HL-60 (cell line): ENCODE measurements around the gene POP7.
A peak's percentile ranks its signal among the peaks of the same experiment; 100 is the strongest.
"Not testable (repeated sequence)": the region's sequence is repeated elsewhere in the genome, so short reads cannot be mapped to it uniquely, and the experiment has no call there.

ENCODE experiments used
- DNase-seq, 2 experiments: peaks; one replicate each; pipeline ENCODE4 v3.0.0-alpha.2; 2010 to 2020; ENCODE audit warnings: low read depth in 1 of 2, low spot score in 1 of 2
- H3K27ac ChIP-seq: fragments of 250-450 bp; sonication (Bioruptor Pico); replicated peaks from 2 replicates; pipeline ENCODE4 v1.5.1; 2020; ENCODE audit warnings: mild to moderate bottlenecking, moderate library complexity
- H3K27me3 ChIP-seq: fragments of 250-450 bp; sonication (Bioruptor Pico); 2 replicates; pipeline ENCODE4 v1.5.1; 2021; ENCODE audit warnings: mild to moderate bottlenecking, moderate library complexity; ENCODE audit not compliant: insufficient read depth, poor library complexity, severe bottlenecking
- H3K4me3 ChIP-seq: replicated peaks from 2 replicates; pipeline ENCODE4 v1.5.1; 2011; ENCODE audit warnings: mild to moderate bottlenecking, control low read depth, low read length; ENCODE audit not compliant: insufficient read depth
- CTCF ChIP-seq: IDR thresholded peaks from one replicate; pipeline ENCODE4 v1.5.1; 2011; ENCODE audit warnings: low read length, control low read depth, inconsistent platforms; ENCODE audit not compliant: insufficient read depth
- GABPA ChIP-seq: IDR thresholded peaks from 2 replicates; pipeline ENCODE4 v1.6.1; 2012; ENCODE audit warnings: low read depth
- POLR2AphosphoS5 ChIP-seq: IDR thresholded peaks from 2 replicates; pipeline ENCODE4 v1.6.1; 2012; ENCODE audit warnings: low read depth
- REST ChIP-seq: IDR thresholded peaks from 2 replicates; pipeline ENCODE4 v1.6.1; 2012; ENCODE audit warnings: low read depth; ENCODE audit not compliant: insufficient replicate concordance
- SPI1 ChIP-seq: IDR thresholded peaks from 2 replicates; pipeline ENCODE4 v1.6.1; 2012; ENCODE audit warnings: low read depth, mild to moderate bottlenecking, borderline replicate concordance
- long read RNA-seq: library from polyadenylated mRNA; unstranded; transcript quantifications from one replicate; pipeline ENCODE4 v2.0.0, GENCODE V29; 2020

POP7 gene
- long read RNA-seq, transcript POP7-201 (2 exons, 927 nt): major isoform, 41 of 41 reads
- long read RNA-seq, partial matches to known transcripts: 0 of 41 reads
- long read RNA-seq, other reads (novel, unspliced or antisense): 0 of 41 reads

DNA sequence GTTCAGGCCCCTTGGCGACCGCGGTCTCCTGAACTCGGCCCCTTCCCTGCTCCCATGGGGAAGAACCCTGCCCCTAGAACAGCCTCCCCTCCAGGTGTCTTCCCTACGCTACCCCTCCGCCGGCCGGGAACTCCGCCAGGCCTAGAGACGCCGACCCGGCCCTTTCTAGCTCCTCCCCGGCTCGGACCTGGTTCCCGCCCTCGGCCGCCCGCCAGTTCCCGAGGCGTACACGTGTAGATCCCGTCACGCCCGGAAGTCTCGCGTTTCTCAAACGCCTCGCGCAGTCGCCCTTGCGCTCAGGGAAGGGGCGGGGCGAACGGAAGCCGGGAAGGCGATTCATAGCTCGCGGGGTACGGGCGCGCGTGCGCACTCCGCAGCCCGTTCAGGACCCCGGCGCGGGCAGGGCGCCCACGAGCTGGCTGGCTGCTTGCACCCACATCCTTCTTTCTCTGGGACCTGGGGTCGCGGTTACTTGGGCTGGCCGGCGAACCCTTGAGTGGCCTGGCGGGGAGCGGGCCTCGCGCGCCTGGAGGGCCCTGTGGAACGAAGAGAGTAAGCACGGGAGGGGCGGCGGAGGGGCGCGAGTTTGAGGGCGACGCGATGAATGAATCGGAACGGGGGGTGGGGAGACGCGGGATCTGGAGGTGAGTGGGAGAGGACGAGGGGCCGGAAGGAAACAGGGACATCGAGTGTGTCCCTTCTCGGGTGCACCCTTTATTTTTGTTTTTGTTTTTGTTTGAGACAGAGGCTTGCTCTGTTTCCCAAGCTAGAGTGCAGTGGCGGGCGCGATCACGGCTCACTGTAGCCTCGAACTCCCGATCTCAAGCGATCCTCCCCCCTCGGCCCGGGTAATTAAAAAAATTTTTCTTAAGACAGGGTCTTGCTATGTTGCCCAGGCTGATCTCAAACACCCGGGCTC, at the start of gene POP7:
POP7 (plus strand) TSS at position 369 of the 919 bp plus-strand sequence. CDS start 710 bp downstream, outside the sequence.
- peak; percentile 49 for TF ChIP-seq REST
- no peak for TF ChIP-seq GABPA
- peak; percentile 79; the same call in 1 of the 2 replicates for TF ChIP-seq POLR2AphosphoS5
- no peak for TF ChIP-seq CTCF
- peak; percentile 96 to 98 for DNase-seq
- Histone ChIP-seq H3K27me3 (no peaks in the 10 kb centered on the region), H3K27ac (peak within 1 kb of the TSS; percentile 89), H3K4me3 (peak within 1 kb of the TSS; percentile 83)

GRCh38 chr7:100662194-100662776, 43.6 kb upstream of the POP7 start:
- not testable (repeated sequence) for H3K27ac ChIP-seq, DNase-seq, H3K27me3 ChIP-seq, H3K4me3 ChIP-seq

DNA sequence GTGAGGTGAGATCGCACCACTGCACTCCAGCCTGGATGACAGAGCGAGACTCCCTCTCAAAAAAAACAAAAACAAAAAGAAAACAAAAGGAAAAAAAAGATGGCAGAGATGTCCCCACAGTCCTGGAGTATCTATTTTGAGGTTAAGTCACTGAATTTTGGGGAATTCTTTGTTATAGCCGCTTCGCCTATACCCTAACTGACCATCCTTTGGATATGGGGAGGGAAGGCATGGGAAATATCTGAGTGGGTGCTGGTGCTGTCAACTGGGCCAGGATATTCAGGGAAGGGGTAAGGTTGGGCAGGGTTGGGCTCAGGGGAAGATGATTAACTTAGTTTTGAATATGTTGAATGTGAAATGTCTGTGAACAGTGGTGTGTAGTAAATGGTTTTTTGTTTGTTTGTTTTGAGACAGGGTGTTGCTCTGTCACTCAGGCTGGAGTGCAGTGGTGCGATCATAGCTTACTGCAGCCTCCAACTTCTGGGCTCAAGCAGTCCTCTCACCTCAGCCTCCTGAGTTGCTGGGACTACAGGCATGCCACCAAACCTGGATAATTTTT, 40.7 kb upstream of the POP7 start:
- H3K27me3 ChIP-seq: no peaks in the 10 kb centered on the region
- TF ChIP-seq CTCF (no peak), POLR2AphosphoS5 (no peak), GABPA (no peak), REST (no peak), SPI1 (no peak)
- DNase-seq: no peak
- H3K27ac ChIP-seq: no peak overlapping the region
- no peak overlapping the region for H3K4me3 ChIP-seq

DNA sequence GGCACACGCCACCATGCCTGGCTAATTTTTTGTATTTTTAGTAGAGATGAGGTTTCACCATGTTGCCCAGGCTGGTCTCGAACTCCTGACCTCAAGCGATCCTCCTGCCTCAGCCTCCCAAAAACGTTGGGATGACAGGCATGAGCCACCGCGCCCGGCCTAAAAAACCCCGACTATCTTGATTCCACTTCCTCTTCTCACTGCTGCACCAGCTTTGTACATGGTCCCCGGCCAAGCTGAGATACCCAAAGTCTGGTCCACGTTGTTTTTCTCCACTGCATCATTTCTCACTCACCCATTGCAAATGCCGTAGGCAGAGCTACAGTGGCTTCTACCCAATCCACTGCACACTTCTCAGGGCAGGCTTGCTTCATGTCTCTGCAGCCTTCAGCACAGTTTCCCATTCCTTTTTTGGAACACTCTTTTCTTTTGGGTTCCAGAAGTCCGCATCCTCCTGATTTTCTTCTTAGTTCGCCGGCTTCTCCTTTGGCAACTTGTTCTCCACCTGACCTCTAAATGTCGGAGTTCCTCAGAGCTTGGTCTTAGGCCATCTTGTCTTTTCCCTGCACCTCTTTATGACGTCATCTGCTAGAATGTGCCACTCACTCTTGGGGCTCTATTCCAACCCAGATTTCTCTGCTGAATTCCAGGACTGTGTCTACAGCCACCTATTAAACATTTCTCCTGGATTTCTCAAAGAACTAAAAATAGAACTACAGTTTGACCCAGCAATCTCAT, 38.4 kb upstream of the POP7 start:
- no peak overlapping the region for H3K27ac ChIP-seq
- DNase-seq: no peak
- TF ChIP-seq REST (no peak), SPI1 (peak; percentile 85)
- no peaks in the 10 kb centered on the region for H3K27me3 ChIP-seq
- no peak overlapping the region for H3K4me3 ChIP-seq
